Astrocyte of the hippocampus (primary cell): ENCODE results near the gene PCDHGA6.
"Not testable (repeated sequence)": the region's sequence is repeated elsewhere in the genome, so short reads cannot be mapped to it uniquely, and the experiment has no call there.

ENCODE experiments used
- DNase-seq: peaks from one replicate; pipeline ENCODE4 v3.0.0; 2011; ENCODE audit warnings: low read depth, low spot score

The PCDHGA6 gene

GRCh38 chr5:141392429-141393198 is 18.9 kb downstream of the PCDHGA6 start, which contains the start of gene PCDHGA8:
Gene PCDHGA8, plus strand, starts transcription at chr5:141392633. Its CDS starts 181 bp downstream, at chr5:141392814.
- no peak for DNase-seq

DNA sequence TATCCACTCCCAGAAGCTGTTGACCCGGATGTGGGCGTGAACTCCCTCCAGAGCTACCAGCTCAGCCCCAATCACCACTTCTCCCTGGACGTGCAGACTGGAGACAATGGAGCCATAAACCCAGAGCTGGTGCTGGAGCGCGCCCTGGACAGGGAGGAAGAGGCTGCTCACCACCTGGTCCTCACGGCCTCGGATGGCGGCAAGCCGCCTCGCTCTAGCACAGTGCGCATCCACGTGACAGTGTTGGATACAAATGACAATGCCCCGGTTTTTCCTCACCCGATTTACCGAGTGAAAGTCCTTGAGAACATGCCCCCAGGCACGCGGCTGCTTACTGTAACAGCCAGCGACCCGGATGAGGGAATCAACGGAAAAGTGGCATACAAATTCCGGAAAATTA is 19.6 kb downstream of the PCDHGA6 start:
- no peak for DNase-seq

DNA sequence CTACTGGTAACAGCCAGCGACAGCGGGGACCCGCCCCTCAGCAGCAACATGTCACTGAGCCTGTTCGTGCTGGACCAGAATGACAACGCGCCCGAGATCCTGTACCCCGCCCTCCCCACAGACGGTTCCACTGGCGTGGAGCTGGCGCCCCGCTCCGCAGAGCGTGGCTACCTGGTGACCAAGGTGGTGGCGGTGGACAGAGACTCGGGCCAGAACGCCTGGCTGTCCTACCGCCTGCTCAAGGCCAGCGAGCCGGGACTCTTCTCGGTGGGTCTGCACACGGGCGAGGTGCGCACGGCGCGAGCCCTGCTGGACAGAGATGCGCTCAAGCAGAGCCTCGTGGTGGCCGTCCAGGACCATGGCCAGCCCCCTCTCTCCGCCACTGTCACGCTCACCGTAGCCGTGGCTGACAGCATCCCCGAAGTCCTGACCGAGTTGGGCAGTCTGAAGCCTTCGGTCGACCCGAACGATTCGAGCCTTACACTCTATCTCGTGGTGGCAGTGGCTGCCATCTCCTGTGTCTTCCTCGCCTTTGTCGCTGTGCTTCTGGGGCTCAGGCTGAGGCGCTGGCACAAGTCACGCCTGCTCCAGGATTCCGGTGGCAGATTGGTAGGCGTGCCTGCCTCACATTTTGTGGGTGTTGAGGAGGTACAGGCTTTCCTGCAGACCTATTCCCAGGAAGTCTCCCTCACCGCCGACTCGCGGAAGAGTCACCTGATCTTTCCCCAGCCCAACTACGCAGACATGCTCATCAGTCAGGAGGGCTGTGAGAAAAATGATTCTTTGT is 20.9 kb downstream of the PCDHGA6 start:
- DNase-seq = not testable (repeated sequence)

DNA sequence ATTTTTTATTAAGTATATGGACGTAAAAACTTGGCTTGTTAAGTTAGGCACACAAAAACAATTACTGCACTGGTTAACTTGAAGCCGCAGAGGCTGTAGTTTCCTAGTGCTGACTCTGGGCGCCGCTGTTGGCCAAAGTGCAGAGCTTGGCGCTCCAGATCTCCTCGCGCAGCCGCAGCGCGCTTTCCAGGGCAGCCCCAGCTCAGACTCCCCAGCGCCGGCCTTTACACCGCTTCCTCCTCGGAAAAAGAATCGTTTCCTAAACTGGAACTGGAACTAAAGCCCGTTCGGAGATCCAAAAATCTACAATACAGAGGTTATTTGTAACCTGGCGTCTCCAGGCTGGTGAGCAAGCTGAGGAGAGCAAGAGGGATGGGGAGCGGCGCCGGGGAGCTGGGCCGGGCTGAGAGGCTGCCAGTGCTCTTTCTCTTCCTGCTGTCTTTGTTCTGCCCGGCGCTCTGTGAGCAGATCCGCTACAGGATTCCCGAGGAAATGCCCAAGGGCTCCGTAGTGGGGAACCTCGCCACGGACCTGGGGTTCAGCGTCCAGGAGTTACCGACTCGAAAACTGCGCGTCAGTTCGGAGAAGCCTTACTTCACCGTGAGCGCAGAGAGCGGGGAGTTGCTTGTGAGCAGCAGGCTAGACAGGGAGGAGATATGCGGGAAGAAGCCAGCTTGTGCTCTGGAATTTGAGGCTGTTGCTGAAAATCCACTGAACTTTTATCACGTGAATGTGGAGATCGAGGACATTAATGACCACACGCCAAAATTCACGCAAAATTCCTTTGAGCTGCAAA is 24.3 kb downstream of the PCDHGA6 start, which contains the start of gene PCDHGB5:
TSS of gene PCDHGB5 (plus strand) at position 192 of the 796 bp plus-strand sequence. CDS start at position 373, 181 bp downstream.
- peak; percentile 66 for DNase-seq

GRCh38 chr5:141398608-141399007 is 24.9 kb downstream of the PCDHGA6 start:
- no peak for DNase-seq

DNA sequence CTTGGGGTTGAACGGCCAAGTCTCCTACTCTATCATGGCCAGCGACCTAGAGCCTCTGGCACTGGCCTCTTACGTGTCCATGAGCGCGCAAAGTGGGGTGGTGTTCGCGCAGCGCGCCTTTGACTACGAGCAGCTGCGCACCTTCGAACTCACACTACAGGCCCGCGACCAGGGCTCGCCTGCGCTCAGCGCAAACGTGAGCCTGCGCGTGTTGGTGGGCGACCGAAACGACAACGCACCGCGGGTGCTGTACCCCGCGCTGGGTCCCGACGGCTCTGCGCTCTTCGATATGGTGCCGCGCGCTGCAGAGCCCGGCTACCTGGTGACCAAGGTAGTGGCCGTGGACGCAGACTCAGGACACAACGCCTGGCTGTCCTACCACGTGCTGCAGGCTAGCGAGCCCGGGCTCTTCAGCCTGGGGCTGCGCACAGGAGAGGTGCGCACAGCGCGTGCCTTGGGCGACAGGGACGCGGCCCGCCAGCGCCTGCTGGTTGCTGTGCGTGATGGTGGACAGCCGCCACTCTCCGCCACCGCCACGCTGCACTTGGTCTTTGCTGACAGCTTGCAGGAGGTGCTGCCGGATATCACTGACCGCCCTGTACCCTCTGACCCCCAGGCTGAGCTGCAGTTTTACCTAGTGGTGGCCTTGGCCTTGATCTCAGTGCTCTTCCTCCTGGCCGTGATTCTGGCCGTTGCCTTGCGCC is 26.0 kb downstream of the PCDHGA6 start:
- DNase-seq = no peak

- peak; percentile 18 for DNase-seq
Observed at GRCh38 chr5:141402553-141403243, 29.0 kb downstream of the PCDHGA6 start, which contains the start of gene PCDHGA9. Gene PCDHGA9, plus strand, starts transcription at chr5:141402778. Its CDS starts 175 bp downstream, at chr5:141402953.

DNA sequence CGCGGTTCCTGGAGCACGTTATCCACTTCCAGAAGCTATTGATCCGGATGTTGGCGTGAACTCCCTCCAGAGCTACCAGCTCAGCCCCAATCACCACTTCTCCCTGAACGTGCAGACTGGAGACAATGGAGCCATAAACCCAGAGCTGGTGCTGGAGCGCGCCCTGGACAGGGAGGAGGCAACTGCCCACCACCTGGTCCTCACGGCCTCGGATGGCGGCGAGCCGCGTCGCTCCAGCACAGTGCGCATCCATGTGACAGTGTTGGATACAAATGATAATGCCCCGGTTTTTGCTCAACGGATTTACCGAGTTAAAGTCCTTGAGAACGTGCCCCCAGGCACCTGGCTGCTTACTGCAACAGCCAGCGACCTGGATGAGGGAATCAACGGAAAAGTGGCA is 29.7 kb downstream of the PCDHGA6 start:
- no peak for DNase-seq

- peak; percentile 62 for DNase-seq
Observed at GRCh38 chr5:141407790-141408505, 34.3 kb downstream of the PCDHGA6 start, which contains the start of gene PCDHGB6. Gene PCDHGB6, plus strand, starts transcription at chr5:141408021. Its CDS starts 182 bp downstream, at chr5:141408203.

DNA sequence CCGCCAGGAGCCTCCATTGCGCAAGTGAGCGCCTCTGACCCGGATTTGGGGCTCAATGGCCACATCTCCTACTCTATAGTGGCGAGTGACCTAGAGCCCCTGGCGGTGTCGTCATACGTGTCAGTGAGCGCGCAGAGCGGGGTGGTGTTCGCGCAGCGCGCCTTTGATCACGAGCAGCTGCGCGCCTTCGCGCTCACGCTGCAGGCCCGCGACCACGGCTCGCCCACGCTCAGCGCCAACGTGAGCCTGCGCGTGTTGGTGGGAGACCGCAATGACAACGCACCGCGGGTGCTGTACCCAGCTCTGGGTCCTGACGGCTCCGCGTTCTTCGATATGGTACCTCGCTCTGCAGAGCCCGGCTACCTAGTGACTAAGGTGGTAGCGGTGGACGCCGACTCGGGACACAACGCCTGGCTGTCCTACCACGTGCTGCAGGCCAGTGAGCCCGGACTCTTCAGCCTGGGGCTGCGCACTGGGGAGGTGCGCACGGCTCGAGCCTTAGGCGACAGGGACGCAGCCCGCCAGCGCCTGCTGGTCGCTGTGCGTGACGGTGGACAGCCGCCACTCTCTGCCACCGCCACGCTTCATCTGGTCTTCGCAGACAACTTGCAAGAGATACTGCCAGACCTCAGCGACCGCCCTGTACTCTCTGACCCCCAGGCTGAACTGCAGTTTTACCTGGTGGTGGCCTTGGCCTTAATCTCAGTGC is 36.1 kb downstream of the PCDHGA6 start:
- no peak for DNase-seq

GRCh38 chr5:141411575-141411974 is 37.9 kb downstream of the PCDHGA6 start:
- no peak for DNase-seq

DNA sequence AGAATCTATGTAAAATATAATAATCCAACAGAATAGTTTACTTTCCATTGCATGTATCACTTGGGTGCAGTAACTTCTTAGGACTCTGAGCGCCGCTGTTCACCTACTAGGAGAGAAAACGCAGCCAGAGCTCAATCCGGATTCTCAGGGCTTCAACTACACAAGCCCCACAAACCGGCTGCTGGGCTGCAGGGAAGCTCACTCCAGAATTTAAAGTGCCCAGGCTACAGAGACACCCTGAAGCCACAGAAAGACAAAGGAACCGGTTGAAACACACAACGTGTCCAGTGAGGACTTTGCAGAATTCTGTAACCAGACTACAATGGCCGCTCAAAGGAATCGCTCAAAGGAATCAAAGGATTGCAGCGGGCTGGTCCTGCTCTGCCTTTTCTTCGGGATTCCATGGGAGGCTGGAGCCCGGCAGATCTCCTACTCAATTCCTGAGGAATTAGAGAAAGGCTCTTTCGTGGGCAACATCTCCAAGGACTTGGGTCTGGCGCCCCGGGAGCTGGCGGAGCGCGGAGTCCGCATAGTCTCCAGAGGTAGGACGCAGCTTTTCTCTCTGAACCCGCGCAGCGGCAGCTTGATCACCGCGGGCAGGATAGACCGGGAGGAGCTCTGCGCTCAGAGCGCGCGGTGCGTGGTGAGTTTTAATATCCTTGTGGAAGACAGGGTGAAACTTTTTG is 39.3 kb downstream of the PCDHGA6 start, which contains the start of gene PCDHGA10:
TSS of gene PCDHGA10 (plus strand) at position 134 of the 686 bp plus-strand sequence. CDS start at position 323, 189 bp downstream.
- DNase-seq = peak; percentile 70

DNA sequence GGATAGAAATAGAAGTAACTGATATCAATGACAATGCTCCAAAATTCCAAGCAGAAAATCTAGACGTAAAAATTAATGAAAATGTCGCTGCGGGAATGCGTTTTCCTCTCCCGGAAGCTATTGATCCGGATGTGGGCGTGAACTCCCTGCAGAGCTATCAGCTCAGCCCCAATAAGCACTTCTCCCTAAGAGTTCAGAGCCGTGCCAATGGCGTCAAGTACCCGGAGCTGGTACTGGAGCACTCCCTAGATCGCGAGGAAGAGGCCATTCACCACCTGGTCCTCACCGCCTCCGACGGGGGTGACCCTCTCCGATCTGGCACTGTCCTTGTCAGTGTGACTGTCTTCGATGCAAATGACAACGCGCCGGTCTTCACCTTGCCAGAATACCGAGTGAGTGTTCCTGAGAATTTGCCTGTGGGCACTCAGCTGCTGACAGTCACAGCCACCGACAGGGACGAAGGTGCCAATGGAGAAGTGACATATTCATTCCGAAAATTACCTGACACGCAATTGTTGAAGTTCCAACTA is 39.9 kb downstream of the PCDHGA6 start:
- DNase-seq = no peak

DNA sequence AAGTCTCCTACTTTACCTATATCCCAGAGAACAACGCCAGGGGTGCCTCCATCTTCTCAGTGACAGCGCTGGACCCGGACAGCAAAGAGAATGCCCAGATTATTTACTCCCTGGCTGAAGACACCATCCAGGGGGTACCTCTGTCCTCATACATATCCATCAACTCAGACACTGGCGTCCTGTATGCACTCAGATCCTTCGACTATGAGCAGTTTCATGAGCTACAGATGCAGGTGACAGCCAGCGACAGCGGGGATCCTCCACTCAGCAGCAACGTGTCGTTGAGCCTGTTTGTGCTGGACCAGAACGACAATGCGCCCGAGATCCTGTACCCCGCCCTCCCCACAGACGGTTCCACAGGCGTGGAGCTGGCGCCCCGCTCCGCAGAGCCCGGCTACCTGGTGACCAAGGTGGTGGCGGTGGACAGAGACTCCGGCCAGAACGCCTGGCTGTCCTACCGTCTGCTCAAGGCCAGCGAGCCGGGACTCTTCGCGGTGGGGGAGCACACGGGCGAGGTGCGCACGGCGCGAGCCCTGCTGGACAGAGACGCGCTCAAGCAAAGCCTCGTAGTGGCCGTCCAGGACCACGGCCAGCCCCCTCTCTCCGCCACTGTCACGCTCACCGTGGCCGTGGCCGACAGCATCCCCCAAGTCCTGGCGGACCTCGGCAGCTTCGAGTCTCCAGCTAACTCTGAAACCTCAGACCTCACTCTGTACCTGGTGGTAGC is 41.0 kb downstream of the PCDHGA6 start:
- DNase-seq = not testable (repeated sequence)

DNA sequence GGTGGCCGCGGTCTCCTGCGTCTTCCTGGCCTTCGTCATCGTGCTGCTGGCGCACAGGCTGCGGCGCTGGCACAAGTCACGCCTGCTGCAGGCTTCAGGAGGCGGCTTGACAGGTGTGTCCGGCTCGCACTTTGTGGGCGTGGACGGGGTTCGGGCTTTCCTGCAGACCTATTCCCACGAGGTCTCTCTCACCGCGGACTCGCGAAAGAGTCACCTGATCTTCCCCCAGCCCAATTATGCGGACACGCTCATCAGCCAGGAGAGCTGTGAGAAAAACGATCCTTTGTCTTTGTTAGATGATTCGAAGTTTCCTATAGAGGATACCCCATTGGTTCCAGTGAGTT is 41.6 kb downstream of the PCDHGA6 start:
- not testable (repeated sequence) for DNase-seq

DNA sequence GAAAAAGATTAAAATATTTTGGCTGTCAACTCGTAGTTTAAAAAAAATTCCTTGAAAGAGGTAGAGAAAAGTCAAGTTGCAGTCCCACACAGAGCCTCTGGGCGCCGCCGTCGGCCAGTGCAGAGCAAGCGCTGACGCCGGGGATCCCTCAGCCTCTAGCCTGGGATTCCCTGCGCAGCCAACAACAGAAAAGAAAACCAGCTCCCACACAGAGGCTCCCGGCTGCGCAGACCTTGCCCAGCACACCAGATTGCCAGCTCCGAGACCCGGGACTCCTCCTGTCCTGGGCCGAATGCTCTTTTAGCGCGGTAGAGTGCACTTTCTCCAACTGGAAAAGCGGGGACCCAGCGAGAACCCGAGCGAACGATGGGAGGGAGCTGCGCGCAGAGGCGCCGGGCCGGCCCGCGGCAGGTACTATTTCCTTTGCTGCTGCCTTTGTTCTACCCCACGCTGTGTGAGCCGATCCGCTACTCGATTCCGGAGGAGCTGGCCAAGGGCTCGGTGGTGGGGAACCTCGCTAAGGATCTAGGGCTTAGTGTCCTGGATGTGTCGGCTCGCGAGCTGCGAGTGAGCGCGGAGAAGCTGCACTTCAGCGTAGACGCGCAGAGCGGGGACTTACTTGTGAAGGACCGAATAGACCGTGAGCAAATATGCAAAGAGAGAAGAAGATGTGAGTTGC is 43.9 kb downstream of the PCDHGA6 start, which contains the start of gene PCDHGB7:
TSS of gene PCDHGB7 (plus strand) at position 184 of the 679 bp plus-strand sequence. CDS start at position 367, 183 bp downstream.
- DNase-seq = peak; percentile 91
